Activated T-cell treated with anti-CD3 and anti-CD28 coated beads for 24 hours (primary cell): Measurements from ENCODE around the gene NR2C2AP.
A peak's percentile ranks its signal among the peaks of the same experiment; 100 is the strongest.

Experiments used
- DNase-seq: peaks from one replicate; pipeline ENCODE4 v3.0.0-alpha.2; 2020; ENCODE audit warnings: low read depth

NR2C2AP gene

DNA sequence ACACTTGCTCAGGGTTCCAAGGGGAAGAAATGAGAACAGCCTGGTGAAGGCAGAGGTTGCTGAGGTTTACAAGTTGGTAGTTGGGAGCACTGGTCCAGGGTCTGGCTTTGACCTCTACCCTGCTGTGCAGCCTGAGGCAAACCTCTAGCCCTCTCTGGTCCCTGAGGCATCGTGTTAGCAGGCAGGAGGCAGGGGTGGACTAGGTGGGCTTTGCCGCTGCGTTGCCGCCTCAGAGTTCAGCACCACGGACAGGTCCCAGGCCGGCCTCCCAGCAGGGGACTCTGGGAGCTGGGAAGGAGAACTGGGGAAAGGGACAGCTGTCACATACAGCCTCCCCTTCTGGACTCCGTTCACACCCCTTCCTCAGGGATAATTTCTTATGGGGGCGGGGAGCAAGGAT, 11.7 kb upstream of the NR2C2AP start:
- no peak for DNase-seq

- no peak for DNase-seq
These were observed 10.9 kb upstream of the NR2C2AP start for GRCh38 chr19:19214159-19214490.

DNA sequence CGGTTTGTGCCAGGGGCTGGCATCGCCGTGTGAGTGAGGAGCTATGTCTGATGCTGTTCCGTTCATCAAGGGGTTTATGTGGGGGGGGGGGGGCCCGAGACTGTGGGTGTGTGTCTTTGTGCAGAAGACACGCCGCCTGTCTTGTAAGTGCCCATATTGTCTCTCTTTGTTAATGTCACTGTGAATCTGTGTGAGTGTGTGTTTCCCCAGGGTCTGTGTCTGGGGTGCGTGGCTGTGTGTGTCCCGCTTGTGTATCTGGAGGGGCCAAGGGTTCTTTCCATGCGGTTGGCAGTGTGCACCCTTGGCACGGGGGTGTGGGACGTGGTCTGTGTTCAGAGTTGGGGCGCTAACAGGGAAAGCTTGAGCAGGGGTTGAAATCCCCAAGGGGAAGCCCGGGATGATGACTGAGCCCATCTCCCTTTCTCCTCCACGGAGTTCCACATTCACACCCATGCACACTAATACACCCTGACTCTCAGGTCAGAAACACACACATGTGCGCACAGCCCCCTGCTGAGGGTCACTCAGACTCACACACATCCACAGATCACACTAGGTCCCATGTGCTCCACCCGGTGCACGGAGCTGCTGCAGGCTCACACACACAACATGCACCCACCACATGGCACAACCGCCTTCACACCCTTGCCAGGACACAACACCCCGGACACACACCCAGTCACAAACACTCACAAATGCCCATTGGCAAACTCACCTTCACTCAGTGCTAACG, 10.4 kb upstream of the NR2C2AP start:
- DNase-seq, result no peak

- DNase-seq, result no peak
These were observed 9.7 kb upstream of the NR2C2AP start for GRCh38 chr19:19212916-19213315.

GRCh38 chr19:19211499-19212420, 8.5 kb upstream of the NR2C2AP start, which contains the start of gene NCAN:
TSS of gene NCAN (plus strand) at chr19:19211958. CDS start at chr19:19216954, 4,996 bp downstream.
- no peak for DNase-seq

DNA sequence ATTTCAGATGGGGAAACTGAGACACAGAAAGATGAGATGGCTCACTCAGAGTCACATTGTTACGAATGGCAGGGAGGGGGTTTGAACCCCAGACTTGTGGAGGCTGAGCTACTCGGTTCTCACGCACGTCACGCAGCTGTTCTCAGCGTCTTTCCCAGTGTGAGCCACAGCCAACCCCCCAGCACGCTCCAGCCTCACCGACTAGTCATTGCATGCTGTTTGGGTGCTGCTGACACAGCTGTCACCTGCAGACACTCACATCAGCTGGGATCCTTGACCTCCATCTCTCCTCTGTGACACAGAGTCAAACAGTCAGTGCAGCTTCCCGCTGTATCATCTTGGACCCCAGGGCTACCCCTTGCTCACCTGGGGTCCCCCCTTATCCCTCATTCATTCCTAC, 6.2 kb upstream of the NR2C2AP start:
- no peak for DNase-seq

DNA sequence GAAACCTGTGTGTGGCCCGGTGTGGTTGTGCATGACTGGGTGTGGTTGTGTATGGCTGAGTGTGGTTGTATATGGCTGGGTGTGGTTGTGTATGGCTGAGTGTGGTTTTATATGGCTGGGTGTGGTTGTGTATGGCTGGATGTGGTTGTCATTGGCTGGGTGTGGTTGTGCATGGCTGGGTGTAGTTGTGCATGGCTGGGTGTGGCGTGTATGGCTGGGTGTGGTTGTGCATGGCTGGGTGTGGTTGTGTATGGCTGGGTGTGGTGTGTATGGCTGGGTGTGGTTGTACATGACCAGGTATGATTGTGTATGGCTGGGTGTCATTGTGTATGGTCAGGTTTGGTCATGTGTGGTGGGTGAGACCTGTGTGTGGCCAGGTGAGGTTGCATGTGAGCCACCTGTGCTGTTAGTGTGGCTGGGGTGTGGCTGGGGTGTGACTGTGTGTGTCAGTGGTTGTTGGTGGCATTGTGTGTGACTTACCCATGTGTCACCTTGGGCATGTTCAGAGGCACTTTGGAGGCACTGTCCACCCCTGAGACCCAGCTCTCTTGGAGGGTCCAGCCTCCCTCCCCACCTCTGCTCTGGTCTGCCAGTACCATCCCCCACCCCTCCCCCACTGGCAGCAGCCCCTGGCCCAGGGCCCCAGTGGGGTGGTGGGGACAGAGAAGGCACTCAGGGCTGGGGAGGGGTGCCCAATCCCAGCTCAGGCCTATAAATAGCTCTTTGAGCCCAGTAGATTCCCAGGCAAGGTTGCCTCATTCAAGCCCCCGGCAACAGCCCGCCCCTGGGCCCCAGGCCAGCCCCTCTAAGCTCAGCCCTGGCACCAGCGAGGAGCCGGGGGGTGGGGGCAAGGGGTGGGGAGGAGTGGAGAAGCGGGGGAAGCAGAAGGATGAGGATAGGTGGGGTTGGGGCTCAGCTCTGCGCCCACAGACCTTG, 4.7 kb upstream of the NR2C2AP start:
- no peak for DNase-seq

- no peak for DNase-seq
These were observed 3.7 kb upstream of the NR2C2AP start for GRCh38 chr19:19206938-19207337.

DNA sequence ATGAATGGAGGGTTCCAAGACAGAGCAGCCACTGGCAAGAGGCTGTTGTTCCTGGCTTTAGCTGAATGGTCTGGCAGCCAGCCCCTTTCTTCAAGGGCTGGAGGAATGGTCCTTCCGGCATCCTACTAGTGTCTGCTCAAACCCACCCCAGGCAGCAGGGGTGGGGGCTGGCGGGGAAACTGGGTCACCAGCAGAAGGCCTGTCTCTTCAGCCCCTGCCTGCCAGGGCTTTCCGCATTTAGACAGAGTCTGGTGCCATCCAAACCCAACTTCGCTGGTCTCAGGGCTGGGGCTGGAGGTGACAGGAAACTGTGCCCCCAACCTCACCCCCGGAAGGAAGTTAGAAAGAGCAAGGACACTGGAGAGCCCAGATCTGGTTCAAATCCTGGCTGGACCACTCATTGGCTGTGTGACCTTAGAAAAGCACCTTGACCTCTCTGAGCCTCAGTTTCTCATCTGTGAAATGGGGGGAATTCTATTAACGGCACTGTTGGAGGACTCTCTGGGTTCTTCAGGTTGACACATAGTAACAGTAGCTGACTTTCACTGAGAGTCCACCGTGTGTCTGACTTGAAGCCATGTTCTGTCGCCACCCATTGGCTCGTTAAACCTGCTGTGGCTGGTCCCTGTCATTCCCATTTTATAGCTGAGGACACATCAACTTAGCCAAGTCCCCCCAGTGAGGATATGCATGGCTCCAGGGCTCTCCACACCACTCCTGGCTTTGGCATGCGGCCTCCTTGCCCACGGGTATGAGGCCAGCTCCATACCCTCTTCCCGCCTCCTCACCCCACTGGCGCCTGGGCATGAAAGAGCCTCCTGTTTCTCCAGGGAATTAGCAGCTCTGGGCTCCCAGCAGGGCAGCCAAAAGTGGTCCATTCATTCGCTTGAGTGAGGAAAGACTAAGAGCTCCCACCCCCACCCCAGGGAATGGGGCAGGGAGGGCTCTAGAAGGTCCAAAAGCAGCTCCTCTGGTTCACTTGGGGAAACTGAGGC, 2.5 kb upstream of the NR2C2AP start:
- DNase-seq, result no peak

DNA sequence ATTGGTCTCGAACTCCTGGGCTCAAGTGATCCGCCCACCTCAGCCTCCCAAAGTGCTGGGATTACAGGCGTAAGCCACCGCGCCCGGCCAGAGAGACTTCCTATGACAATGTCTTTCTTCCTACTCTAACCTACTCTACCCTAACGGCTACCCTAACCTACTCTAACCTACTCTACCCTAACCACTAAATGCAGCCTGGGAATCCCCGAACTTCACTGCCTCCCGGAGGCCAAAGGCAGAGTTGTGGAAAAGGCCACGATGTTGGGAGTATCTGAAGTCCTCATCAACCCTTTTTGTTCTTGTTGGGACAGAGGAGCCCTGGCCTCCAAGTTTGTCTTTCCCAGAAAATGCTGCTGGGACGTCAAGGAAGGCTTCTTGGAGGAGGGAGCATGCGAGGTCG, 967 bp upstream of the NR2C2AP start:
- DNase-seq, result no peak

DNA sequence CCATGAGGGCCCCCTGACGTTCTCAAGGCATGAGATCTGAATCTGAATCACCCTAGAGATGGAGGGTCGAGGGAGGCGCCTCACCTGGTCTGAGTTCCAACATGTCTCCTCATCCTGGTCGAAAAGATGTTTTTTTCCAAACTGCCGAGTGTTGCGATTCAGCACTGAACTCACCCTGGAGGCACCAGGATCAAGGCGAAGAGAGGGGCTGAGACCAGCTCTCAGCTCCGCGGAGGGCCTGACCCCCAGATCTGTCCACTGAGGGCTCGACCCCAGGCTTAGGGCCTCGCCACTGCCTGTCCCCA, 555 bp downstream of the NR2C2AP start:
- no peak for DNase-seq

GRCh38 chr19:19201697-19202630, 1.2 kb downstream of the NR2C2AP start:
- DNase-seq, result no peak

DNA sequence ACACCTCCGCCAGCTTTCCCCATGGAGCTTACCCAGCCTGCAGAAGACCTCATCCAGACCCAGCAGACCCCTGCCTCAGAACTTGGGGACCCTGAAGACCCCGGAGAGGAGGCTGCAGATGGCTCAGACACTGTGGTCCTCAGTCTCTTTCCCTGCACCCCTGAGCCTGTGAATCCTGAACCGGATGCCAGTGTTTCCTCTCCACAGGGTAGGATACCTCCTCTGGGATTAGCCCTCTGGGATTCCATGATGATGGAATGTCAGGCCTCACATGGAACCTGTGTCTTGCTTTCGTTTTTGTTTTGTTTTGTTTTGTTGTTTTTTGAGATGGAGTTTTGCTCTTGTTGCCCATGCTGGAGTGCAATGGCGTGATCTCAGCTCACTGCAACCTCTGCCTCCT, 9.3 kb downstream of the NR2C2AP start:
- no peak for DNase-seq

- no peak for DNase-seq
These were observed 10.2 kb downstream of the NR2C2AP start for GRCh38 chr19:19192910-19193423.

DNA sequence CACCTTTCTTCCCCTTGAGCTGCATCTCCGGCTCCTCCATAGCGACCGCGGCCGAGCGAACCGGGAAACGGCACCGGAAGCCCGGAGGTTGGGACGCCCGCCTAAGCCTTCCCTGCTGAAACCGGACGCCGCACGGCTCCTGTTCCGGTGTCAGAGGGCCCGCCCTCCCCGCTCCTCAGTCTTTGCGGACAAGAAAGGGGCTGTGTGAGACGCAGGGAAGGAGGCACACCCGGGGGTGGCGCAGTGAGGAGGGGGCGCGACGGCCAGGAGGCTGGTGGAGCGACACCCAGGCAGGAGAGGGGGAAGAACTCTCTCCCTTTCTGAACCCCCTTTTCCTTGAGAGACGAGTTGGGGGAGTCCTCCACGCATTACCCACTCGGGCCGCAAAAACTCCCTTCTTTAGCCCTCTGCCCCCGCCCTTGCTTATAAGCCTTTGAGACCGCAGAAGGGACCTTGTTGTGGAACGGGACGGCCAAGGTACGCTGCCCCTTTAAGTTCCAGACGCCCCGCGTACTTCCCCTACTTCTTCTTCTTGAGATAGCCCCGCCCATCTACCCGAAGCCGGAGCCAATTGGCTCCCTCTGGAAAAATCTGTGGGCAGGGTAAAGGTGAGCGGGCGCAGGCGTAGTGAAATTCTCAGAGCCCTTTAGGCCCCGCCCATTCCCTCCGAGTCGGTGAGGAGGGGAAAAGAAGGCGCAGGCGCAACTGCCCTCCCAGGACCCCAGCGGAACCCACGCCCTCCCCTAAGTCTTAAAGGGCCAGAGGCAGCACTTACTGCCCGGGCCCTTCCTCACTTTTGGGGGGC, 10.9 kb downstream of the NR2C2AP start, which contains the start of the genes BORCS8 and RFXANK:
TSS of gene BORCS8 (minus strand) at position 75 of the 805 bp plus-strand sequence. CDS start at position 40, 35 bp downstream.
TSS of gene RFXANK (plus strand) at position 181 of the 805 bp plus-strand sequence. CDS start 1,689 bp downstream, outside the sequence.
- peak; percentile 99 for DNase-seq

GRCh38 chr19:19191768-19192077, 11.5 kb downstream of the NR2C2AP start:
- DNase-seq, result no peak

GRCh38 chr19:19186742-19187141, 16.5 kb downstream of the NR2C2AP start:
- no peak for DNase-seq

GRCh38 chr19:19185853-19186740, 17.1 kb downstream of the NR2C2AP start:
- DNase-seq, result peak; percentile 47
